Endometrial microvascular endothelial cells (primary cell): ENCODE results near the gene ZNF532. TPM values are rescaled to one million over a fixed set of nuclear protein-coding genes. Genes with fewer than 3 reads are reported as not detected.

Experiments used
- in situ Hi-C: cut with HindIII; loops from 2 replicates; pipeline ENCODE4 v1.10.0; 2017; ENCODE audit warnings: low sequenced_read_pairs, low pct_unique_long_range_greater_than_20kb; ENCODE audit errors: inconsistent ontology term
- total RNA-seq: library from RNA; depleted of rRNA; stranded (reverse); fragments of >200 nt; gene quantifications from one replicate; pipeline ENCODE4 v1.2.3, GENCODE V29; 2015; ENCODE audit errors: inconsistent ontology term

ZNF532 gene
- total RNA-seq, 1 donor from 2014 or later = 36.9 TPM

DNA sequence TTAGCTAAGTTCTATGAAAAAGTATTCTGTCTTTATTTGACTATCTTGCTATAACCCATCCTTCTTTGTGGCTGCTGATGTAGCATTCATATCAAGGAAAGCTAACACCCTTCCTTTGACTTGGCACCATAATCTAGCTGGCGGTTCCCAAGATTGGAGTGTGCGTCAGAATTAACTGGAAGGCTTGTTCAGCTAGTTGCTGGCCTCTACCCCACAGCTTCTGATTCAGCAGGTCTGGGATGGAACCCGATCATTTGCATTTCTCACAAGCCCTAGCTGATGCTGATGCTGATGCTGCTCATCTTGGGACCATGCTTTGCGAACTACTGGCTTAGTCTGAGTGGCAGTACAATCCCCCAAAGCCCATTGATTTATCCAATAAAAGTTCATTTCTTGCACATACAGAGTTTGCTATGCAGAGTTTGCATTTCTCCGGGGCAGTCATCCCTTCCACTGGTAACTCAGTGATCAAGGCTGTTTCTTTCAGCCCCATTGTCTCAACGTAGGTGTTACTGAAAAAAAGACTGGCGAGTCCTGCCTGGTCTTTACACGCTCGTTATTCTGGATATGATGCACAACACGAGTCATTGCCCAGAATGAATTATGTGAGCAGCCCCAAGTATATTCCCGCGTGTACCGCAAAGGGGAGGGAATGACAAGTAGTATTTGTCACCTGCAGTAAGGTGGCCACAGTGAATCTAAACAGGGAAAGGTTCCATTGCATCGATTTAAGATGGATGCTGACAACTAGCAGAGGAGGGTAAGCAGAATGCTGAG, 96.5 kb downstream of the ZNF532 start:
- in situ Hi-C loops = no loop called here

DNA sequence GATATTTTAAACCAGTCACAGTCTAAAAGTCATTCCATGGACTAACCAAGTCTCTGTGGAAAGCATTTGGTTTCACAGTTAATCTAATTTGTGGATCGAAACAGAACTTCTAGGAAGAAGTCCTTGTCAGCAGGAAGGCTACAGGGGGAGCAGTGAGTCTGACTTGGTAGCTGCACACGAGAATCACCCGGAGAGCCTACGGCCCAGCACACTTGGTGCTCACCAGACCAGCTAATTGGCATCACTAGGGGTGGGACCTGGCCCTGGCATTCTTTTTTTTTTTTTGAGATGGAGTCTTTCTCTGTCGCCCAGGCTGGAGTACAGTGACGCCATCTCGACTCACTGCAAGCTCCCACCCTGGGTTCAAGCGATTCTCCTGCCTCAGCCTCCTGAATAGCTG, 97.7 kb downstream of the ZNF532 start:
- in situ Hi-C loops = no loop called here

DNA sequence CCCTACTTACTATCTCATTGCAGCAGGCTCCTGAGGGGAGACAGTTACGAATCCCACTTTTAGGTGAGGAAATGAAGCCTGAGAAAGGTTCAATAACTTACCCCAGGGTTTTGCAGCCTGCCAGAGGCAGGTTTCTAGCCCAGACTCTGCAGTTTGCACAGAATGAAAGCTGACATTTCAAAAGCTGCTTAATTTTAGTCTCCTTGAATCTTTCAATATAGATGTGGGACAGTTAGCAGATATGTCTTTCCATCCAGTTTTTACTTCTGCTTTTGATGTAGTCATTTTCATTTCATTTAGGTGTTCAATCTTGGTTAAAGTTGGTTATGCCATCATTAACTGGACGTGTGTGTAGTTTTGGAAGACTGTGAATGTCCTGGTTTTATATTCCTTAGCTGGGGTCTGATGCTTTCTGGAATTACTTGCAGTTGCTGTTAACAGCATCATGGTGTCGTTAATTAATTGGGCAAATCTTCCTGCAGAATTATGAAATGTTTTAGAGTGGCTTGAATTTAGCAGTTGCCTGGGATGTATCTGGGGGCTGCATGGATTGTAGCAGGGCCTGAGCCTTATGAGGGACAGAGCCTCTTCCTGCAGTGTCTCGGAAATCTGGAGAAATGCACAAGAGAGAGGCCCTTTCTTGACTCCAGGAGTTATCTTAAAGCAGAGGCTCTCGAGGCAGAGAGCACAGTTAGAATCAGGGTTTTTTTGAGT, 100.8 kb downstream of the ZNF532 start:
- in situ Hi-C loops = no loop called here

DNA sequence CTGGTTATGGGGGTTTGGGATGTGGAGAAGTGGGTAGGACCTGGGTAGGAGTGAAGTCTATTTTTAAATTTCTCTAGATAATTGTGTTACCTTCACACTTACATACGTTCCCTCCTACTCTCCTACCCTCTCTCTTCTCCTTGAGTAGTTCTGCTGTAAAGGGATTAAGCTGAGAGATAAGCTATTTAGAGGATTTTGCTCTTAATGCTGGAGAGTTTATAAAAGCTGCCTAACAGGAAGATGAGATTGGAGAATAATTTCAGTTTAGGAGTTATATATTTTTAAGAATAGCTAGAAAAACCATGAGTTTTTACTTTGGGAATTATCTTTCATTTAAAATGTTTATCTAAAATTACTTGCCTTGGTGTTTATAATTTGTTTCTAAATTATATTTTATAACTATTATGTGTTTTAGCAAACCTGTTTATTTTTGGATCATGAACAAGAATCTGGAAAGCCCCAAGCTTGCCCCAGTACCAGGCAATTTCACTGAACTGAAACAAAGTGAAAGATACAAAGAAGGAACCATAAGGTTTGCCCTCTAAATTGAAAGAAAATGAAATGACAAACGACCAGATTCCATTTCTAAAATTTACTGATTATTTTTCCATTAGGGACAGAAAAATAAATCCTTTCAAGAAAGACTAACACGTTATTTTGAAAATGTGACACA, 101.5 kb downstream of the ZNF532 start:
- in situ Hi-C loops = no loop called here

DNA sequence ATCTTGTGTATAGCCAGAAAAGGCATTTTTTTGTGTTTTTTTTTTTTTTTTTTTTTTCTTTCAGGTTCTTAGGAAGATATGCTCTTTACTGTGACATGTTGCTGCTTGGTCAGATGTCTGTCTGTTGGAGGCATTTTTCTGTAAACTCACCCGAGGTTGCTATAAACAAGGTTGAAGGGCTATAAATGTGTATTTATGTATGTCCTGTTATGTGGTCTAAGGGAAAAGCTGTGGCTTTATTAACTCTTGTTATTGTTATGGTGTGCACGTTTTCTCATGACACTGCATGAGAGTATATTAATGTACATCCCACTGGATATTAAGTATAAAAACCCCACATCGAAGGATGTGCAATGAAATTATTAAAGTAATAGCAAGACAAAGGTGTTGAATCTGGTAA, 102.0 kb downstream of the ZNF532 start:
- in situ Hi-C loops = no loop called here

DNA sequence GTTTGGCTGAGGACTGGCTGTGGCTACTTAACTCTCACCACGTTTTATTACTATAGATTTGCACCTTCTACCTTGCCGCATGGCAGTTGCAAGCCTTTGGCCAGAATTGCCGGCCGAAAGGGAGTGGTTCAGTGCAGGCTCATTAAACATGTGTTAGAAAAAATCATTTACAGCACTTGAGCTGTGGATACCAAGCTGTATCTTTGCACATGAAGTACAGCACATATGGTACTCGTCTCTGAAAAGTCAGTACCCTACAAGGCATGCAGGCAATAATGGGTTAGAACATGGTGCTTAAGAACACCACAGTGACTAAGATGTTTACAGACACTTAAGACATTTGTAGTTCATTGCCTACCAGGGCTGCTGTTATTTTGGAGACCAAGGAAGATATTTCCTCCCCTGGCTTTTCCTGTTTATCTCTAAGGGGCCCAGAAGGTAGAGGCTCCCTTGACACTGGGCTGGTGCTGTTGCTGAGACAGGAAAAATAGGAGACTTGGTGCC, 103.1 kb downstream of the ZNF532 start:
- in situ Hi-C loops = no loop called here

DNA sequence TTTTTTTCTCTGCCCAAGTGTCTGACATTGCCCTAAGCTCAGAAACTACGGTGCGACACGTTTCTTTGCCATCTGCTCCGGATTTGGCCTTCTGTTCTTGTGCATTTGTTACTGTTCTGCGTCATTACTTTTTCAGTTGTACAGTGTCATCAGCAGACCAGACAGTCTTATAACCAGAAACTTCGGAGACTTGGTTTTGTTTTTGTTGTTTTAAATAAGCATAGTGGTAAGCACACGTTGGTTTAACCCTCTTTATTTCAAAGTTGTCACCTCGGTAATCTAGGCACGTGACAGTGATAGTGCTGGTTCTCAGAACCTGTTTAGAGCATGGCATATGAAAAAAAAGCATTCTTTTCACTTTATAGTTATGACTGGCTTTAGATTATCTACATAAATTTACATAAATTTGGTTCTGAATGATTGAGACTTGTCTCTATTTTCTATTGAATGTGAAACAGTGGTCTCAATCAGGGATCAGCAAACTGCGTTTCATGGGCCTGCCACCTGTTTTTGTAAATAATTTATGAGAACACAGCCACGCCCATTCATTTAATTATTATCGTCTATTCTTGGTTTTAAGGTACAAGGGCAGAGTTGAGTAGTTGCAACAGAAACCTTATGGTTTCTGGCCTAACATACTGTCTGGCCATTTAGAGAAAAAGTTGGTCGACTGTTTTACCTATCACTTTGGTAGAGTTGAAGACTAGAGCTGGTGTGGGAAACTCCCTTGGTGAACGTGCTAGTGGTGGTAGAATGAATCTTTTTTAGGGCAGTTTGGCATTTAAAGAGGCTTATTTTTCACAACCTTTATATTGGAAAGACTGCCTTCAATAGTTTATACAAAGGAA, 106.5 kb downstream of the ZNF532 start:
- in situ Hi-C loops = no loop called here

DNA sequence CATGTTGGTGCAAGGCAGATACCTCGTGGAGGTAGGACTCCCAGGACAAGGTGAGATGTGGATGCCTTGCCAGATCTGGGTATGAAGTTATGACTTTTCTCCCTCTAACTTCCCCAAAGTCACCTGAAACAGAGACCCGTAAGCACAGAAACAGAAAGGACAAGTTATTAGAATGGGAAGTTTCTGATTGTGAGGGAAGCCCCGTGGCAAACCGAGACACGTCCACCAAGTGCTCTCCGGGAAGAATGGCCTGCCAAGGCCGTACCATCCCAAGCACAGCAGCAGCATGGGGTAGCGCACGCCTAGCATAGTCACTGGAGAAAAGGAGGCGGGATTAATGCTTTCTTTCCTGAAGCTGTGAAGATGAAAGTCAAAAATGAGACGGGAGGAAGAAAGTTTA, 110.6 kb downstream of the ZNF532 start:
- in situ Hi-C loops = no loop called here

DNA sequence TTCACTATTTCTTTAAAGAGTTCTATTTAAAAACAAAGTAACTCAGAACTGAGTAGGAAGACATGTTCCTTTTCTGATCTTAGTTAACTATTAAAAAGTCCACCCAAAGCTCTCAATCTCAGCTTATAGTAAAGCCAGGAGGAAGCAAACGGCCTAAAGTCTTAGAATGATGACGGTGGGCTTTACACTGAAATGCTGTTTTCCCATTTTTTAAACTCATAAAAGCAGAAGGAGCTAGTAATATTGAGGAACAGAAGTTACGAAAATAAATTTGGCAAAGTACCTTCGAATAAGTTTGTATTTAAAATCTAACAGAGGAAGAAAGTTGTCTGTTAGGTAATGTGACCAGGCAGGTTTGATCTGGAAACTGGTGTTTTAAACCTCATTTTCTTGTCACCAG, 111.1 kb downstream of the ZNF532 start:
- in situ Hi-C loops = no loop called here

DNA sequence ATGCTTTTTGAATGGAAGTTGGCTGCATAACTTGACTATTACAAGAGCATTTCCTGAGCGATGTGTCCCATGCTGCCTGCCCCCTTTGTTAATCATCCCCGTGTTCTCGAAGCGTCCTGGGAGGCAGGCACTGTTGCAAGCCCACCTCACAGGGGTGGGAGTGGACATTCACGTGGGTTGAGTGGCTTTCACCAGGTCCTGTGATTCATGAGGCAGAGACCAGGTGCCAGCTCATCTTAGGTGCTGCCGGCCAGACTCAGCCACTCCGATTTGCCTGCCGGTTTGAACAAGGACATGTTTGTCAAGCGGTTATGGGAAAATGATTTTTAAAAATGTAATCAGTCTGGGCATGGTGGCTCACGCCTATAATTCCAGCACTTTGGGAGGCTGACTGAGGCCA, 112.5 kb downstream of the ZNF532 start:
- in situ Hi-C loops = no loop called here

DNA sequence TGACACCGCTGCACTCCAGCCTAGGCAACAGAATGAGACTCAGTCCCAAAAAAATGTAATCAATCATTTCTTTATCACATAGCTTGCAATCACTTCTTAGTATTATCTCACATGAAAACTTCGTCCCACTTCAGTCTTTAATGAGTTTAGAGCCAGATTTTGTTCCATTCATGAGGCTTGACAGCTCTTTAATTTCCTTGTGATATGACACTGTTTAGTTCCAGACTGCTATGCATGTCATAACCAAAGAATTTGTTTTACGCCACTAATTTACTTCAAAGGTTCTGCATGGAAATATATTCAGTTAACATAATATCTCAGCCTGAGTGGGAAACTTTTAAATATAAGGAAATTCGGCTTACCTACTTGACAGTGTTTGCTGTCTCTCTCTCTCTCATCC, 113.1 kb downstream of the ZNF532 start:
- in situ Hi-C loops = no loop called here

DNA sequence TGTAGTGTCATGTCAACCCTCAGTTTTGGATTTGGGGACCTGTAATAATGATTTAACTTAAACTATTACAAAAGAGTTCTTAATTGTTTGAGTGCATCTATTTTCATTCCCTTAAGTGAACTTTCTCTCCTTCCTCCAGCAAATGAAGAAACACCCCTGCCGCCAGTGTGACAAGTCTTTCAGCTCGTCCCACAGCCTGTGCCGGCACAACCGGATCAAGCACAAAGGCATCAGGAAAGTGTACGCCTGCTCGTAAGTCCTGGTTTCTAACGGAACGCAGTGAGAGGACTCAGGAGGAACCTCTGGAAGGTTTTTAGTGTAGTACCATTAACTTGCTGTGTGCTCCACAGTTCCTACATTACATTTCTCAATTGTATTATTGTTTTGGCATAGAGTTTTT, 114.2 kb downstream of the ZNF532 start:
- in situ Hi-C loops = no loop called here

DNA sequence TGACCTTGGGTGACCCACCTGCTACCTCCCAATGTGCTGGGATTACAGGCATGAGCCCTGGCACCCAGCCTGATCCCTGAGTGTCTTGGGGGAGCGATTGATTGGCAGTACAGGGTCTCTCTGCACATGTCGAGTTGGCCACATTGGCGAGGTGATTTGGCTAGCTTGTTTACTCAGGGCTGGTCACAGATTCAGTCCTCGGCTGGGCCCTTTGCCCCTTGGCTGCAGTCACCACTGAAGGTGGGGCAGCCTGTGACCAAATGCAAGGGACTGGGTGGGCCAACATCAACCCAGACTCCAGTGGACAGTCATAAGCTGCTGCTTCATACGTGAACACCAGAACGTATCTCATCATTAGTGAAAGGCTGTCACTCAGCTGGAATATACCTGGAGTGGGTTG, 114.9 kb downstream of the ZNF532 start:
- in situ Hi-C loops = no loop called here

DNA sequence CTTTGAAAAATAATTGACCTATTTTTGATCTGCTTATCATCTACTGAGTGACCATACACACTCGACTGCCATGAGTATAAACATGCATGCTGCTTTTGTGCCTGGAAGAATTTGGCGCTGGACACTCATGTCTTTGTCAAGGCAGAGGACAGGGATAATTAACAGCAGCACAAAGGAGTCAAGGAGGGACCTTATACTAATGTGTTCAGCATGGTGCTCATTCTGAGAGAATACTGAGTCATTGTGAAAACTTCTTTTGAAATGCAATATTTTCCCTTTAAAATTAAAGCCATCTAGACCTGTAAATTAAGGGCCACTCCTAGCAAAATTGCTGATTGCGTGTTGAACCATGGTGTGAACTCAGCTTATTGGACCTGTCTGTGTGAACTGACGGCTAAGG, 116.3 kb downstream of the ZNF532 start:
- in situ Hi-C loops = no loop called here

DNA sequence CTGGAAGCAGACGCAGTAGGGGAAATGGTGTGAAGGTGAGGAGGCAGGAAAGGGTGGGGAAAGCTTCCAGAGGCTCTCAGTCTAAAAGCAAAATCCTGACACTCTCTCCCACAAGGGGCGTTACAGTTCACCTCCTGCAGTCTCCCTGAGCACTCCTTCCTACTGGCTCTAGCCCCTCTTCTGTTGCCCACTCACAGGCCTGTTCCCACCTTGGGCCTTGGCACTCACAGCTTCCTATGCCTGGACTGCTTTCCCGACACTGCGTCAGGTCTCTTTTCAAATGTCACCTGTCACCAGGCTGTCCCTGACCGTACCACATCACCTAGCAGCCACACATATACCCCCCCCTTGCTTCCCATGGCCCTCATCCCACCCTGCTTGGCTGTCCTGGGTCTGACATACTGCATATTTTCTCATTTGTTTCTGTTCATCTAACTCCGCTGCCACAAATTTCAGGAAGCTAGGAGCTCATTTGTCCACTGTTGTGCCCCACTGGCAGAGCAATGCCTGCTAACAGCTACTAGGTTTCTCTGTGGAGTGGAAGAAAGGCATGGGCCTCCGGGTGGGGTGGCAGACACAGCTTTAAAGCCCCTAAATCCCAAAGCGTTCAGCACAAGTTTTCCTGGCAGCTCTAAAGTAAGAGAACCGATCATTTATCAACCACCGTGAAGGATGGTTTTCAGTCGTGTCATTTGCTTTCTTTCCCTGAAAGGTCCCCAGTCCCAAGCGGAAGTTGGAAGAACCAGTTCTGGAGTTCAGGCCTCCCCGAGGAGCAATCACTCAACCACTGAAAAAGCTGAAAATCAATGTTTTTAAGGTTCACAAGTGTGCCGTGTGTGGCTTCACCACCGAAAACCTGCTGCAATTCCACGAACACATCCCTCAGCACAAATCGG, 118.8 kb downstream of the ZNF532 start:
- in situ Hi-C loops = no loop called here

DNA sequence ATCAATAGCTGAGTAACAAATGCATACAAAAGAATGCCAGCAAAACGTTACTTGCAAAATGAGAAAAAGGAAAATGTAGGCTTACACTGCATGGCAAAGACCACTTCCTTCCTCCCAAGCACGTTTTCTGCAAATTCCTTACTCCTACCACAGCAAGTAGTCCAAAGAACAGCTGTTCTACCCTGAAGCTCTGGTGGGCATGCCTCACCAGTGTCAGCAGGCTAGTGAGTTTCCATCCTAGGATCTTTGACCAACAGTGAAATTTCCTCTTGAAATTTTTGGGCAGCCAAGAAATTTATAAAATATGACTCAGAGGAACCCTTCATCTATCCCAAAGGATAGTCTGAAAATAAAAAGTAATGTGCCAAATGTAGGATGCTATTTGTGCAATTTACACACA, 123.9 kb downstream of the ZNF532 start:
- in situ Hi-C loops = no loop called here

DNA sequence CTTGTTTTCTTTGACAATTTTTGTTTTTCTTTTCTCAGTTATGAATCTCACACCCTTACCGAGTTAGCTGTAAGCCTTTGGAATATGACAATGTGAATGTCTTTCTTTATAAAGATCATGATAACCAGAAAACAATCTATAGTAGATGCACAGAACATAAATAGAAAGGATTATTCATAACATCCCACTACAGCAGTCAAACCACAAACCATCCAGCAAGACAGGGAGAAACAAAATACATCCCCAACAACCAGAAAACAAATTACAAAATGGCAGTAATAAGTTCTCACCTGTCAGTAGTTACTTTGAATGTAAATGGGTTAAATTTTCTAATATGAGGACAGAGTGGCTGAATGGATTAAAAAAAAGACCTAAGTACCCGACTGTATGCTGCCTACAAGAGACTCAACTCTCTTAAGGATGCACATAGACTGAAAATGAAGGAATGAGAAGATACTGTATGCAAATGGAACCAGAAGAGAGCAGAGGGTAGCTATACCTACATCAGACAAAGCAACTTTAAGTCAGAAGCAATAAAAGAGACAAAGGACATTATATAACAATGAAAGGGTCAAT, 124.6 kb downstream of the ZNF532 start:
- in situ Hi-C loops = no loop called here

DNA sequence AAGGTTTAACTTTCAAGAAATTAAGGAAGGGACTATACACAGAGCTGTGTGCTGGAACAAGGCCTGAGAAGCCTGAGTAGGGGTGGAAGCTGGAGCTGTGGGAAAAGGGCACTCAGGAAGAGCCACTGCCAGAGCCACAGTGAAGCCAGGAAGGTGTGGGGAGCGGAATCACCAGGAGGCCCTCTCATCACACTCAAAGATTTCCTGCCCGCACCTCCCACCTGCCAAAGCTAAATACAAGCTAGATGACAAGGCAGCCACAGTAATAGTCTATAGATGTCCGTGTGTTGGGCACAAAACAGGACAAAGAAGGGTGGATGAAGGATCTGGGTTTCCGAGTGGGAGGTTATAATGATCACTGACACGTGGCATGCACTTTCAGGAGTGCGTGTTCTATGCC, 126.0 kb downstream of the ZNF532 start:
- in situ Hi-C loops = no loop called here
